GM12878 (cell line): Measurements from ENCODE around the gene TMEM182. TPM values are rescaled to one million over a fixed set of nuclear protein-coding genes. Genes with fewer than 3 reads are reported as not detected.

ENCODE experiments used
- ATAC-seq: fragments of 200-7000 bp; cut with Tn5 transposase; 3 replicates; pipeline ENCODE4 v1.9.1; 2020; ENCODE audit warnings: mild to moderate bottlenecking, moderate library complexity
- BruUV-seq: library from RNA; stranded (reverse); fragments of 400-500 nt; replicated peaks from 2 replicates; lab custom pipeline; 2021; lab: Mats Ljungman, UMichigan
- CTCF ChIA-PET: fragments of 300-600 bp; sonication (Branson Sonifier 250); formaldehyde crosslinking; extraction: SDS; loops from one replicate; lab custom pipeline; 2021; ENCODE audit warnings: inconsistent platforms; lab: Yijun Ruan, JAX
- POLR2A ChIA-PET: fragments of 350-600 bp; formaldehyde crosslinking; extraction: SDS; loops from one replicate; lab custom pipeline; 2021; ENCODE audit warnings: inconsistent platforms; lab: Charles Lee
- RAD21 ChIA-PET: fragments of 300-600 bp; sonication (Branson Sonifier 250); formaldehyde crosslinking; loops from one replicate; lab custom pipeline; 2023; ENCODE audit warnings: antibody characterized with exemption; ENCODE audit not compliant: unreplicated experiment; lab: Charles Lee
- SMC1A ChIA-PET: fragments of 300-600 bp; sonication (Branson Sonifier 250); formaldehyde crosslinking; loops from one replicate; lab custom pipeline; 2023; ENCODE audit not compliant: unreplicated experiment, uncharacterized antibody; lab: Charles Lee
- DNase-seq: peaks from one replicate; pipeline ENCODE4 v3.0.0-alpha.2; 2011; ENCODE audit warnings: low read depth, low spot score
- FAIRE-seq: peaks from 3 replicates; lab custom pipeline; 2011; peaks lifted over from hg19 to GRCh38; lab: Jason Lieb, UNC
- H2AFZ ChIP-seq: 2 replicates; pipeline ENCODE4 v1.6.0; 2011; ENCODE audit warnings: low read depth, low read length, control low read depth; ENCODE audit not compliant: control insufficient read depth
- H3K27ac ChIP-seq: 2 replicates; pipeline ENCODE4 v1.5.1; 2011; ENCODE audit warnings: control low read depth; ENCODE audit not compliant: control insufficient read depth, insufficient read depth
- H3K27me3 ChIP-seq, 2 experiments: replicated peaks in 1 of 2; 2 replicates each; pipeline versions ENCODE4 v1.6.0 to v1.6.1; 2011; ENCODE audit warnings: low read length in 1 of 2; ENCODE audit not compliant: control insufficient read depth in 2 of 2, insufficient read depth in 2 of 2
- H3K36me3 ChIP-seq, 2 experiments: 2 replicates each; pipeline ENCODE4 v1.5.1; 2011; ENCODE audit warnings: low read length in 1 of 2; ENCODE audit not compliant: control insufficient read depth in 2 of 2, insufficient read depth in 2 of 2
- H3K4me1 ChIP-seq: 2 replicates; pipeline ENCODE4 v1.6.1; 2011; ENCODE audit warnings: mild to moderate bottlenecking, low read length, moderate library complexity, mixed read lengths; ENCODE audit not compliant: control insufficient read depth, insufficient read depth
- H3K4me2 ChIP-seq: 2 replicates; pipeline ENCODE4 v1.6.0; 2011; ENCODE audit warnings: control low read depth; ENCODE audit not compliant: control insufficient read depth, insufficient read depth
- H3K4me3 ChIP-seq: fragments of 200-600 bp; sonication (generic); 2 replicates; pipeline ENCODE4 v1.5.1; 2016
- H3K79me2 ChIP-seq: 2 replicates; pipeline ENCODE4 v1.6.0; 2011; ENCODE audit warnings: low read length; ENCODE audit not compliant: control insufficient read depth, insufficient read depth
- H3K9ac ChIP-seq: 2 replicates; pipeline ENCODE4 v1.8.0; 2011; ENCODE audit warnings: low read length, control low read depth, mixed read lengths; ENCODE audit not compliant: control insufficient read depth, insufficient read depth
- H3K9me3 ChIP-seq: replicated peaks from 3 replicates; pipeline ENCODE4 v1.5.1; 2011; ENCODE audit warnings: mild to moderate bottlenecking, low read length; ENCODE audit not compliant: control insufficient read depth, insufficient read depth
- H4K20me1 ChIP-seq: 2 replicates; pipeline ENCODE4 v1.6.0; 2011; ENCODE audit not compliant: control insufficient read depth, insufficient read depth
- MXI1 ChIP-seq: fragments of 150-350 bp; IDR thresholded peaks from 2 replicates; pipeline ENCODE4 v1.6.1; 2011; ENCODE audit warnings: low read depth, mild to moderate bottlenecking, inconsistent platforms, low read length, improper control_type of control experiment
- SRF ChIP-seq, 2 experiments: IDR thresholded peaks; 2 replicates each; pipeline ENCODE4 v1.6.1; 2011; ENCODE audit warnings: low read depth in 2 of 2, low read length in 2 of 2, mild to moderate bottlenecking in 1 of 2, moderate library complexity in 1 of 2
- TCF12 ChIP-seq: IDR thresholded peaks from 2 replicates; pipeline ENCODE4 v1.6.1; 2011; ENCODE audit warnings: low read depth, mild to moderate bottlenecking, low read length
- WGBS: methylation state at CpG from one replicate; pipeline ENCODE4 v1.1.6; 2016; ENCODE audit warnings: low lambda C conversion rate; ENCODE audit not compliant: insufficient replicate concordance, insufficient coverage; ENCODE audit errors: missing lambda C conversion rate; 5-methylcytosine and 5-hydroxymethylcytosine counted together
- in situ Hi-C: fragments of 300-500 bp; cut with MboI; formaldehyde crosslinking; loops from 9 replicates; pipeline ENCODE4 v1.14.3; 2018; ENCODE audit warnings: mixed read lengths
- intact Hi-C: fragments of 100-400 bp; cut with micrococcal nuclease; formaldehyde crosslinking; loops from one replicate; pipeline ENCODE4 v1.14.2; 2022; ENCODE audit not compliant: unreplicated experiment
- polyA plus RNA-seq, 11 experiments: library from polyadenylated mRNA; depleted of rRNA in 4 of 11; unstranded in 6 of 11; stranded (reverse) in 5 of 11; fragments of >200 nt; fragmentation: Nextera tagmentation in 4 of 11; fragmentation: Illumina TruSeq in 1 of 11; extraction: Ambion mirVana in 4 of 11; extraction: Trizol in 1 of 11; gene quantifications; 1 replicate in 1 of 11; 2 replicates in 10 of 11; pipeline versions ENCODE4 v1.2.1 to v1.2.3, GENCODE V29; 2011 to 2016; ENCODE audit warnings: inconsistent platforms in 2 of 11, missing spikeins in 2 of 11, low read depth in 1 of 11
- total RNA-seq, 4 experiments: library from RNA; depleted of rRNA in 3 of 4; stranded (reverse); fragments of >200 nt in 3 of 4; fragmentation: Illumina TruSeq in 1 of 4; extraction: Trizol in 1 of 4; gene quantifications; 2 replicates each; pipeline versions ENCODE4 v1.2.1 to v1.2.3, GENCODE V29; 2013 to 2021
- TF ChIP-seq, protein P1 (sequence below): fragments of 450-650 bp; IDR thresholded peaks from 2 replicates; pipeline ENCODE4 v1.6.1; 2016; ENCODE audit warnings: mild to moderate bottlenecking

Gene TMEM182
- total and polyA plus RNA-seq, 10 of the 15 experiments (the other 5 are each of a cell fraction or from before 2014, with no cell fraction given): 1.8 to 5.4 (median 3.1) TPM

- ChIA-PET POLR2A (interaction anchor here (0.5 to 1.5 kb wide), 2 partner anchors 103 to 726 kb away, joined by 3 read pairs; no protein-coding TSS in a partner anchor), CTCF (interaction anchor here (0.8 to 8.8 kb wide), 5 partner anchors 8 to 263 kb away, joined by 3 to 130 read pairs (median 4); partner anchors contain the start of gene SLC9A4), RAD21 (no interaction called here), SMC1A (interaction anchor here (0.6 to 4.3 kb wide), 6 partner anchors 10 to 118 kb away, joined by 3 to 14 read pairs (median 3); no protein-coding TSS in a partner anchor)
- DNase-seq (no peak), ATAC-seq (peak; percentile 56), FAIRE-seq (no peak)
- 0 out of 2 replicates have a peak, but pooled peaks have one; percentile 29 for TF ChIP-seq MXI1
- peak; percentile 18; the same call in 1 of the 2 replicates for TF ChIP-seq TCF12
- TF ChIP-seq SRF (IDR thresholded peaks at IDR 0.05; ENCODE audit: low read depth in 2 of 2, low read length in 2 of 2): no peak
- TF ChIP-seq, protein P1, sequence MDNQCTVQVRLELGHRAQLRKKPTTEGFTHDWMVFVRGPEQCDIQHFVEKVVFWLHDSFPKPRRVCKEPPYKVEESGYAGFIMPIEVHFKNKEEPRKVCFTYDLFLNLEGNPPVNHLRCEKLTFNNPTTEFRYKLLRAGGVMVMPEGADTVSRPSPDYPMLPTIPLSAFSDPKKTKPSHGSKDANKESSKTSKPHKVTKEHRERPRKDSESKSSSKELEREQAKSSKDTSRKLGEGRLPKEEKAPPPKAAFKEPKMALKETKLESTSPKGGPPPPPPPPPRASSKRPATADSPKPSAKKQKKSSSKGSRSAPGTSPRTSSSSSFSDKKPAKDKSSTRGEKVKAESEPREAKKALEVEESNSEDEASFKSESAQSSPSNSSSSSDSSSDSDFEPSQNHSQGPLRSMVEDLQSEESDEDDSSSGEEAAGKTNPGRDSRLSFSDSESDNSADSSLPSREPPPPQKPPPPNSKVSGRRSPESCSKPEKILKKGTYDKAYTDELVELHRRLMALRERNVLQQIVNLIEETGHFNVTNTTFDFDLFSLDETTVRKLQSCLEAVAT: peak; percentile 7; the same call in 1 of the 2 replicates
- H2AFZ ChIP-seq: peak overlapping the region; percentile 99
- peak overlapping the region; percentile 77 for H3K9ac ChIP-seq
- in situ Hi-C loops: no loop called here
- H3K4me3 ChIP-seq: peak overlapping the region; percentile 97
- H4K20me1 ChIP-seq: no peaks in the 10 kb centered on the region
- intact Hi-C loops: no loop called here
- H3K79me2 ChIP-seq: peaks cover 10% of the 10 kb centered on the region
- H3K4me2 ChIP-seq: peak overlapping the region; percentile 99
- BruUV-seq: no TSS peak
- no peaks in the 10 kb centered on the region for H3K9me3 ChIP-seq
- H3K36me3 ChIP-seq: peaks cover 0 to 2% of the 10 kb centered on the region in 2 experiments; a peak in 1 of 4 replicates
- 5% methylated on average over 6 of the region's 6 CpGs for WGBS
- peaks cover 14% of the 10 kb centered on the region for H3K4me1 ChIP-seq
- no peaks in the 10 kb centered on the region for H3K27me3 ChIP-seq
- H3K27ac ChIP-seq: peak overlapping the region; percentile 68
Measured at GRCh38 chr2:102736110-102736409, 25.8 kb upstream of the TMEM182 start.
